Measurements from ENCODE around the gene TBC1D12. TPM values are rescaled to one million over a fixed set of nuclear protein-coding genes. Genes with fewer than 3 reads are reported as not detected.
"Not testable (repeated sequence)": the region's sequence is repeated elsewhere in the genome, so short reads cannot be mapped to it uniquely, and the experiment has no call there.

The TBC1D12 gene
- total RNA-seq, 1 experiment from 2014 or later, result 3.9 TPM

GRCh38 chr10:94546049-94546900 lies 143.9 kb downstream of the TBC1D12 start:
- Histone ChIP-seq H3K4me1 (replicated peaks; ENCODE audit: insufficient read depth) (peaks cover 22% of the 10 kb centered on the region), H2AFZ (peak overlapping the region; percentile 97), H3K27ac (no peak overlapping the region), H3K27me3 (ENCODE audit: insufficient read depth, low read depth) (no peaks in the 10 kb centered on the region), H3F3A (ENCODE audit: insufficient read depth, low read depth) (peaks cover 14% of the 10 kb centered on the region; the same call in 1 of the 2 replicates), H3K36me3 (ENCODE audit: low read depth) (no peaks in the 10 kb centered on the region), H3K4me2 (peak overlapping the region; percentile 75), H4K20me1 (ENCODE audit: insufficient read depth) (no peaks in the 10 kb centered on the region), H3K4me3 (peak overlapping the region; percentile 97), H3K79me2 (ENCODE audit: low read depth) (peaks cover 33% of the 10 kb centered on the region), H3K9me3 (ENCODE audit: insufficient read depth, low read depth) (no peaks in the 10 kb centered on the region), H3K9me2 (ENCODE audit: insufficient read depth) (no peaks in the 10 kb centered on the region)
- no peak for DNase-seq
- BruUV-seq (replicated peaks), result TSS peak; percentile 49
- intact Hi-C loops (cut with micrococcal nuclease; ENCODE audit: unreplicated experiment), result no loop called here
- ChIA-PET POLR2A (ENCODE audit: unreplicated experiment) (no interaction called here), CTCF (no interaction called here)
- no peak for TF ChIP-seq EZH2 (IDR thresholded peaks at IDR 0.05; ENCODE audit: low read depth)
- TF ChIP-seq CTCF (conservative IDR thresholded peaks at IDR 0.05), result no peak

GRCh38 chr10:94546901-94547185 lies 144.5 kb downstream of the TBC1D12 start:
- BruUV-seq (replicated peaks), result no TSS peak
- H3K27ac ChIP-seq, result no peak overlapping the region
- POLR2A ChIA-PET (ENCODE audit: unreplicated experiment), result no interaction called here

GRCh38 chr10:94549221-94549620 lies 146.9 kb downstream of the TBC1D12 start:
- no peak overlapping the region for H2AFZ ChIP-seq
- intact Hi-C loops (cut with micrococcal nuclease; ENCODE audit: unreplicated experiment), result no loop called here
- no TSS peak for BruUV-seq (replicated peaks)
- no peak overlapping the region for H3K4me3 ChIP-seq
- no peak for DNase-seq
- TF ChIP-seq CTCF (conservative IDR thresholded peaks at IDR 0.05) (no peak), EZH2 (IDR thresholded peaks at IDR 0.05; ENCODE audit: low read depth) (no peak)
- H3K27ac ChIP-seq, result no peak overlapping the region
- H3K4me1 ChIP-seq (replicated peaks; ENCODE audit: insufficient read depth), result peaks cover 19% of the 10 kb centered on the region
- no peak overlapping the region for H3K4me2 ChIP-seq
- POLR2A ChIA-PET (ENCODE audit: unreplicated experiment), result no interaction called here
- H4K20me1 ChIP-seq (ENCODE audit: insufficient read depth), result no peaks in the 10 kb centered on the region
- peaks cover 12% of the 10 kb centered on the region; the same call in 1 of the 2 replicates for H3F3A ChIP-seq (ENCODE audit: insufficient read depth, low read depth)
- peaks cover 33% of the 10 kb centered on the region for H3K79me2 ChIP-seq (ENCODE audit: low read depth)
- no peaks in the 10 kb centered on the region for H3K27me3 ChIP-seq (ENCODE audit: insufficient read depth, low read depth)
- no peaks in the 10 kb centered on the region for H3K9me2 ChIP-seq (ENCODE audit: insufficient read depth)
- no peaks in the 10 kb centered on the region for H3K9me3 ChIP-seq (ENCODE audit: insufficient read depth, low read depth)
- CTCF ChIA-PET, result no interaction called here
- H3K36me3 ChIP-seq (ENCODE audit: low read depth), result no peaks in the 10 kb centered on the region

More at GRCh38 chr10:94546901-94547185, 144.5 kb downstream of the TBC1D12 start:
- H3K4me1 ChIP-seq (replicated peaks; ENCODE audit: insufficient read depth), result peaks cover 22% of the 10 kb centered on the region
- H3K79me2 ChIP-seq (ENCODE audit: low read depth), result peaks cover 33% of the 10 kb centered on the region
- no peaks in the 10 kb centered on the region for H3K9me2 ChIP-seq (ENCODE audit: insufficient read depth)
- peak in 1 of 2 experiments; percentile 35 for DNase-seq
- peak overlapping the region; percentile 97 for H3K4me3 ChIP-seq
- no peaks in the 10 kb centered on the region for H3K27me3 ChIP-seq (ENCODE audit: insufficient read depth, low read depth)
- H3K9me3 ChIP-seq (ENCODE audit: insufficient read depth, low read depth), result no peaks in the 10 kb centered on the region
- intact Hi-C loops (cut with micrococcal nuclease; ENCODE audit: unreplicated experiment), result no loop called here
- TF ChIP-seq EZH2 (IDR thresholded peaks at IDR 0.05; ENCODE audit: low read depth) (no peak), CTCF (conservative IDR thresholded peaks at IDR 0.05) (no peak)
- H3F3A ChIP-seq (ENCODE audit: insufficient read depth, low read depth), result peaks cover 14% of the 10 kb centered on the region; the same call in 1 of the 2 replicates
- no peaks in the 10 kb centered on the region for H4K20me1 ChIP-seq (ENCODE audit: insufficient read depth)
- H2AFZ ChIP-seq, result peak overlapping the region; percentile 97
- no peaks in the 10 kb centered on the region for H3K36me3 ChIP-seq (ENCODE audit: low read depth)
- CTCF ChIA-PET, result no interaction called here
- H3K4me2 ChIP-seq, result peak overlapping the region; percentile 75

- H3K4me1 ChIP-seq (replicated peaks; ENCODE audit: insufficient read depth); H3K79me2 ChIP-seq (ENCODE audit: low read depth); DNase-seq; H2AFZ ChIP-seq; POLR2A ChIA-PET (ENCODE audit: unreplicated experiment); H3K36me3 ChIP-seq (ENCODE audit: low read depth); intact Hi-C loops (cut with micrococcal nuclease; ENCODE audit: unreplicated experiment); H3K9me3 ChIP-seq (ENCODE audit: insufficient read depth, low read depth); BruUV-seq (replicated peaks); H3K27ac ChIP-seq; H3K4me2 ChIP-seq; H3F3A ChIP-seq (ENCODE audit: insufficient read depth, low read depth); H4K20me1 ChIP-seq (ENCODE audit: insufficient read depth); H3K27me3 ChIP-seq (ENCODE audit: insufficient read depth, low read depth); H3K9me2 ChIP-seq (ENCODE audit: insufficient read depth); H3K4me3 ChIP-seq: not testable (repeated sequence)
- CTCF ChIA-PET, result interaction anchor here (0.6 kb wide), 1 partner anchor 709 kb away, joined by 8 read pairs; no protein-coding TSS in a partner anchor
Measured at GRCh38 chr10:94567714-94568307, 165.5 kb downstream of the TBC1D12 start.

Data from PC-9 (cell line).